SK-N-SH treated with all-trans-retinoic acid at 6 μM for 48 hours (cell line): Measurements from ENCODE around the gene BFSP2.

Experiments used
- ATAC-seq: fragments of 200-7000 bp; cut with Tn5 transposase; 3 replicates; pipeline ENCODE4 v1.9.1; 2020; ENCODE audit warnings: mild to moderate bottlenecking, moderate library complexity
- ARNTL ChIP-seq: fragments of 450-650 bp; formaldehyde crosslinking; IDR thresholded peaks from 2 replicates; pipeline ENCODE4 v1.5.0; 2020; ENCODE audit warnings: low read depth, mild to moderate bottlenecking, moderate library complexity, borderline replicate concordance
- BACH2 ChIP-seq: fragments of 250-450 bp; sonication (Bioruptor Pico); IDR thresholded peaks from 2 replicates; pipeline ENCODE4 v1.9.0; 2021; ENCODE audit warnings: mild to moderate bottlenecking, borderline replicate concordance
- ESRRG ChIP-seq: fragments of 250-450 bp; sonication (Bioruptor Pico); IDR thresholded peaks from 2 replicates; pipeline ENCODE4 v1.6.1; 2021; ENCODE audit warnings: mild to moderate bottlenecking
- GLIS3 ChIP-seq: fragments of 250-450 bp; sonication (Bioruptor Pico); IDR thresholded peaks from 2 replicates; pipeline ENCODE4 v1.5.0; 2020; ENCODE audit warnings: mild to moderate bottlenecking, moderate library complexity
- OSR1 ChIP-seq: fragments of 250-450 bp; sonication (Bioruptor Pico); IDR thresholded peaks from 2 replicates; pipeline ENCODE4 v1.8.0; 2022; ENCODE audit warnings: moderate library complexity, mild to moderate bottlenecking, inconsistent platforms
- RARB ChIP-seq: fragments of 250-450 bp; sonication (Bioruptor Pico); IDR thresholded peaks from 2 replicates; pipeline ENCODE4 v1.8.0; 2021; ENCODE audit warnings: mild to moderate bottlenecking, moderate library complexity
- TCF4 ChIP-seq: fragments of 250-450 bp; sonication (Bioruptor Pico); IDR thresholded peaks from 2 replicates; pipeline ENCODE4 v1.8.0; 2021; ENCODE audit warnings: mild to moderate bottlenecking, moderate library complexity, borderline replicate concordance
- TOX ChIP-seq: fragments of 250-450 bp; sonication (Bioruptor Pico); IDR thresholded peaks from 2 replicates; pipeline ENCODE4 v1.8.0; 2021; ENCODE audit warnings: mild to moderate bottlenecking, moderate library complexity, borderline replicate concordance
- ZC3H10 ChIP-seq: fragments of 250-450 bp; sonication (Bioruptor Pico); IDR thresholded peaks from 2 replicates; pipeline ENCODE4 v1.5.1; 2021; ENCODE audit warnings: mild to moderate bottlenecking, moderate library complexity
- ZFP3 ChIP-seq: fragments of 250-450 bp; sonication (Bioruptor Pico); IDR thresholded peaks from 2 replicates; pipeline ENCODE4 v1.5.0; 2020; ENCODE audit warnings: mild to moderate bottlenecking, moderate library complexity
- ZNF565 ChIP-seq: fragments of 450-650 bp; formaldehyde crosslinking; conservative IDR thresholded peaks from 2 replicates; pipeline ENCODE4 v1.5.0; 2020; ENCODE audit warnings: low read depth, mild to moderate bottlenecking, moderate library complexity
- ZNF70 ChIP-seq: fragments of 450-650 bp; formaldehyde crosslinking; IDR thresholded peaks from 2 replicates; pipeline ENCODE4 v1.5.0; 2020; ENCODE audit warnings: mild to moderate bottlenecking, moderate library complexity
- ZNF8 ChIP-seq: fragments of 450-650 bp; formaldehyde crosslinking; IDR thresholded peaks from 2 replicates; pipeline ENCODE4 v1.5.0; 2020; ENCODE audit warnings: mild to moderate bottlenecking, moderate library complexity
- TF ChIP-seq, protein P1 (sequence below): fragments of 250-450 bp; sonication (Bioruptor Pico); IDR thresholded peaks from 2 replicates; pipeline ENCODE4 v1.5.1; 2020; ENCODE audit warnings: low read depth, mild to moderate bottlenecking, moderate library complexity
- TF ChIP-seq, protein P2 (sequence below): fragments of 250-450 bp; sonication (Bioruptor Pico); IDR thresholded peaks from 2 replicates; pipeline ENCODE4 v1.8.0; 2021; ENCODE audit warnings: low read depth, mild to moderate bottlenecking, moderate library complexity, borderline replicate concordance
- TF ChIP-seq, protein P3 (sequence below): fragments of 250-450 bp; sonication (Bioruptor Pico); IDR thresholded peaks from 2 replicates; pipeline ENCODE4 v1.8.0; 2020; ENCODE audit warnings: mild to moderate bottlenecking, moderate library complexity, borderline replicate concordance
- TF ChIP-seq, protein P4 (sequence below): fragments of 250-450 bp; sonication (Bioruptor Pico); IDR thresholded peaks from 2 replicates; pipeline ENCODE4 v1.5.1; 2021; ENCODE audit warnings: mild to moderate bottlenecking, moderate library complexity

The BFSP2 gene

DNA sequence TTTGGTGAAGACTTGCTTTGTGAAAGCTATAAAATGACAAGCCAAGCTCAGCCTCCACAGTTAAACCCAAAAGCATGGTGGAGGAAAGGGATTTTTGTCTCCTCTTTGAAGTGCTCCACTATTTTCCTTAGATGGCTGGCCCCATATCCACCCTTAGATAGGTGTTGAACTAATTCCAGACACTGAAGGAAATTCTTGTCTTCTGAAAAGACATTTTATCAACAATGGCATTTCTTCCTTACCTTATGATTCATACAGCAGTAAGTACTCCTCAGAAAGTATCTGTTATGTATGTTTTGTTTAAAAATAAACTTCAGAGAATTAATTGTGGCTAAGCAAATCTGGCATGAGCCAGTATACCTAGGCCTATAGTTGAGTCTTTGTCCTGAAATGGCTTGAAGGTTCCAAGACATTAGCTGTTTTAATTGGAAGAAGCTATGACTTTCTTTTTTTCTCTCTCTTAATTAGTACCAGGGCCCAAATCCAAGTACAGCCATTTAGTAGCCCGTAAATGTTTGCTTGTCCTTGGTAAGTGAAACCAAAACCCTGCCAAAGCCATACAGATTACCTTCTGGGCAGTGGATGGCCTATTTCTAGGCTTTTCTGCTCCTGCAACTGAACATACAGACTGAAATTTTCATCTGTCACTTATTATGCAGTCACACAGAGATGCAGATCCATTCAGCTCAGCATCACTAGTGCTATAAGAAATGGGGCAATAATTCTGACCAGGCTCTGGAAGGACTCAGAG is 5.1 kb upstream of the BFSP2 start:
- ATAC-seq = no peak
- TF ChIP-seq TOX (no peak), RARB (CRISPR knock-in tag) (no peak), ZNF70 (CRISPR knock-in tag) (no peak), TCF4 (CRISPR knock-in tag) (no peak), OSR1 (CRISPR knock-in tag) (no peak), ZC3H10 (no peak)
- TF ChIP-seq, protein P1, sequence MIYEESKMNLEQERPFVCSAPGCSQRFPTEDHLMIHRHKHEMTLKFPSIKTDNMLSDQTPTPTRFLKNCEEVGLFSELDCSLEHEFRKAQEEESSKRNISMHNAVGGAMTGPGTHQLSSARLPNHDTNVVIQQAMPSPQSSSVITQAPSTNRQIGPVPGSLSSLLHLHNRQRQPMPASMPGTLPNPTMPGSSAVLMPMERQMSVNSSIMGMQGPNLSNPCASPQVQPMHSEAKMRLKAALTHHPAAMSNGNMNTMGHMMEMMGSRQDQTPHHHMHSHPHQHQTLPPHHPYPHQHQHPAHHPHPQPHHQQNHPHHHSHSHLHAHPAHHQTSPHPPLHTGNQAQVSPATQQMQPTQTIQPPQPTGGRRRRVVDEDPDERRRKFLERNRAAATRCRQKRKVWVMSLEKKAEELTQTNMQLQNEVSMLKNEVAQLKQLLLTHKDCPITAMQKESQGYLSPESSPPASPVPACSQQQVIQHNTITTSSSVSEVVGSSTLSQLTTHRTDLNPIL (CRISPR knock-in tag) = no peak
- TF ChIP-seq, all 23 proteins: peak for 0

DNA sequence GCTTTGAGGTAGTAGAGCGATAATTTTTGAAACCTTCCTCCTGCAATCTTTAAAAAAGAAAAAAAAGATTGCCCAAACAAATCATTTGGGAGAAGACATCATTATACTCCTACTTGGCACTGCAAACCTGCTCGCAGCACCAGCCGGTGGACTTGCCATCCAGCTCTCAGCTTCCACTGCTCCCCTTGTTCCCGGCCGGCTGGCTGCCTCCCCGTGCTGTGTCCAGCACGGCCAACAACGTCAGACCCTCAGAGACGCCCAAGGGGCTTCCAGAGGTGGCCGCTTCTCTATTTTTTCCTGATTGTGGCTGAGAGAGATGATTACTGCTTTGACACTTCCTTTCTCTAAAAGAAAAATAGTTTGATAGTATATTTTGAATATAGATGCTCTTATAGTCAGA is 3.0 kb upstream of the BFSP2 start:
- ATAC-seq = no peak
- no peak for TF ChIP-seq ZNF565 (CRISPR knock-in tag)
- TF ChIP-seq ZC3H10 = no peak
- no peak for TF ChIP-seq TOX
- TF ChIP-seq, protein P1 (CRISPR knock-in tag) = no peak
- TF ChIP-seq ARNTL (CRISPR knock-in tag) = no peak
- TF ChIP-seq, protein P2, sequence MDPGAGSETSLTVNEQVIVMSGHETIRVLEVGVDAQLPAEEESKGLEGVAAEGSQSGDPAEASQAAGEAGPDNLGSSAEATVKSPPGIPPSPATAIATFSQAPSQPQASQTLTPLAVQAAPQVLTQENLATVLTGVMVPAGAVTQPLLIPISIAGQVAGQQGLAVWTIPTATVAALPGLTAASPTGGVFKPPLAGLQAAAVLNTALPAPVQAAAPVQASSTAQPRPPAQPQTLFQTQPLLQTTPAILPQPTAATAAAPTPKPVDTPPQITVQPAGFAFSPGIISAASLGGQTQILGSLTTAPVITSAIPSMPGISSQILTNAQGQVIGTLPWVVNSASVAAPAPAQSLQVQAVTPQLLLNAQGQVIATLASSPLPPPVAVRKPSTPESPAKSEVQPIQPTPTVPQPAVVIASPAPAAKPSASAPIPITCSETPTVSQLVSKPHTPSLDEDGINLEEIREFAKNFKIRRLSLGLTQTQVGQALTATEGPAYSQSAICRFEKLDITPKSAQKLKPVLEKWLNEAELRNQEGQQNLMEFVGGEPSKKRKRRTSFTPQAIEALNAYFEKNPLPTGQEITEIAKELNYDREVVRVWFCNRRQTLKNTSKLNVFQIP = no peak
- no peak for TF ChIP-seq ZNF70 (CRISPR knock-in tag)
- TF ChIP-seq, protein P3, sequence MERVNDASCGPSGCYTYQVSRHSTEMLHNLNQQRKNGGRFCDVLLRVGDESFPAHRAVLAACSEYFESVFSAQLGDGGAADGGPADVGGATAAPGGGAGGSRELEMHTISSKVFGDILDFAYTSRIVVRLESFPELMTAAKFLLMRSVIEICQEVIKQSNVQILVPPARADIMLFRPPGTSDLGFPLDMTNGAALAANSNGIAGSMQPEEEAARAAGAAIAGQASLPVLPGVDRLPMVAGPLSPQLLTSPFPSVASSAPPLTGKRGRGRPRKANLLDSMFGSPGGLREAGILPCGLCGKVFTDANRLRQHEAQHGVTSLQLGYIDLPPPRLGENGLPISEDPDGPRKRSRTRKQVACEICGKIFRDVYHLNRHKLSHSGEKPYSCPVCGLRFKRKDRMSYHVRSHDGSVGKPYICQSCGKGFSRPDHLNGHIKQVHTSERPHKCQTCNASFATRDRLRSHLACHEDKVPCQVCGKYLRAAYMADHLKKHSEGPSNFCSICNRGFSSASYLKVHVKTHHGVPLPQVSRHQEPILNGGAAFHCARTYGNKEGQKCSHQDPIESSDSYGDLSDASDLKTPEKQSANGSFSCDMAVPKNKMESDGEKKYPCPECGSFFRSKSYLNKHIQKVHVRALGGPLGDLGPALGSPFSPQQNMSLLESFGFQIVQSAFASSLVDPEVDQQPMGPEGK (CRISPR knock-in tag) = no peak
- no peak for TF ChIP-seq ZFP3 (CRISPR knock-in tag)
- TF ChIP-seq ESRRG (CRISPR knock-in tag) = no peak
- no peak for TF ChIP-seq GLIS3 (CRISPR knock-in tag)
- TF ChIP-seq, protein P4, sequence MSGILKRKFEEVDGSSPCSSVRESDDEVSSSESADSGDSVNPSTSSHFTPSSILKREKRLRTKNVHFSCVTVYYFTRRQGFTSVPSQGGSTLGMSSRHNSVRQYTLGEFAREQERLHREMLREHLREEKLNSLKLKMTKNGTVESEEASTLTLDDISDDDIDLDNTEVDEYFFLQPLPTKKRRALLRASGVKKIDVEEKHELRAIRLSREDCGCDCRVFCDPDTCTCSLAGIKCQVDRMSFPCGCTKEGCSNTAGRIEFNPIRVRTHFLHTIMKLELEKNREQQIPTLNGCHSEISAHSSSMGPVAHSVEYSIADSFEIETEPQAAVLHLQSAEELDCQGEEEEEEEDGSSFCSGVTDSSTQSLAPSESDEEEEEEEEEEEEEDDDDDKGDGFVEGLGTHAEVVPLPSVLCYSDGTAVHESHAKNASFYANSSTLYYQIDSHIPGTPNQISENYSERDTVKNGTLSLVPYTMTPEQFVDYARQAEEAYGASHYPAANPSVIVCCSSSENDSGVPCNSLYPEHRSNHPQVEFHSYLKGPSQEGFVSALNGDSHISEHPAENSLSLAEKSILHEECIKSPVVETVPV (CRISPR knock-in tag) = no peak
- no peak for TF ChIP-seq ZNF8 (CRISPR knock-in tag)

DNA sequence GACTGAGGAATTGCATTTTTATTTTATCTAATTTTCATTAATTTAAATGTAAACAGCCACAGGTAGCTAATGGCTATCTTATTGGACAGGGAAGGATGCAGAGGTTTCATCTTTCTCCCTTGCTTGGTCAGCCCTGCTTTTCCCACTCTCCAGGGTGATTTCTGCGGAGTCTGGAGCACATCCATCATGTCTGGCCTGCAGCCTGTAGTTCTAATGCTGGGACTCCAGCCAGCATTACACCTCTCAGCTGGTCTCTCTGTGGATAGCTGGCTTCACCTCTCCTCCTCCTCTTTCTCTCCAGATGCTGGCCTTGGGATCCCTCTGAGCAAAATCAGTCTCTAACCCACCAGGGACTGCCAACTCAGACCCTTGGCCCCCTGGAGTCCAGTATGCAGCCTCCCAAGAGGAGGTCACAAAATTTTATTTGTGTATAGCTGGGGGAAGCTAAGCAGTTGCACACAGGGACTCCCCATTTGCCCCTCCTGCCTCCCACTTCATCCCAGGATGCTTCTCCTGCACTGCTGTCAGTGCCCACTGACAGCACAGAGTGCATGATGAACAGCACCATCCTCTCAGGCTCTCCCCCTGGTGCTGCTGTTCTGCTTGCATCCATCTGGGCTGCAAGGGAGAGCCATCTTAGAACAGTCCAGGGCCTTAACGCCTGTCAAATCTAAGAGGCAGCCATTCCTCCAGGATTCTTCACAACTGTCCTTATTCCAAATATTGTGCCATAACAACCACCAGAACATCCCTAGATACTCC is 1.7 kb downstream of the BFSP2 start:
- TF ChIP-seq BACH2 (CRISPR knock-in tag) = no peak
- TF ChIP-seq ESRRG (CRISPR knock-in tag) = no peak
- TF ChIP-seq, protein P4 (CRISPR knock-in tag) = no peak
- no peak for TF ChIP-seq ZFP3 (CRISPR knock-in tag)
- peak; percentile 86 for ATAC-seq
